OCI-LY1 (cell line): ENCODE results near the gene RGS7.
"Not testable (repeated sequence)": the region's sequence is repeated elsewhere in the genome, so short reads cannot be mapped to it uniquely, and the experiment has no call there.

ENCODE experiments used
- H2AFZ ChIP-seq: fragments of 200-600 bp; sonication (generic), shearing (Covaris generic); 2 replicates; pipeline ENCODE4 v1.6.0; 2014; ENCODE audit warnings: antibody characterized with exemption, mild to moderate bottlenecking, low read length
- H3F3A ChIP-seq: fragments of 200-600 bp; sonication (generic), shearing (Covaris generic); 2 replicates; pipeline ENCODE4 v1.6.0; 2014; ENCODE audit warnings: mild to moderate bottlenecking, antibody characterized with exemption, low read length, moderate library complexity; ENCODE audit not compliant: insufficient read depth
- H3K27ac ChIP-seq: fragments of 200-600 bp; sonication (generic); 2 replicates; pipeline ENCODE4 v1.5.1; 2014; ENCODE audit warnings: low read length, mixed run types, mild to moderate bottlenecking, low read depth; ENCODE audit not compliant: poor library complexity, severe bottlenecking
- H3K27me3 ChIP-seq: fragments of 200-600 bp; sonication (generic); 2 replicates; pipeline ENCODE4 v1.6.0; 2014; ENCODE audit warnings: antibody characterized with exemption, mild to moderate bottlenecking, low read length, moderate library complexity; ENCODE audit not compliant: insufficient read depth
- H3K36me3 ChIP-seq: fragments of 200-600 bp; sonication (generic); 2 replicates; pipeline ENCODE4 v1.6.1; 2014; ENCODE audit warnings: mild to moderate bottlenecking, antibody characterized with exemption, low read length, moderate library complexity, mixed read lengths; ENCODE audit not compliant: insufficient read depth
- H3K4me1 ChIP-seq: fragments of 200-600 bp; sonication (generic); 2 replicates; pipeline ENCODE4 v1.5.1; 2014; ENCODE audit warnings: mild to moderate bottlenecking, low read length, moderate library complexity; ENCODE audit not compliant: insufficient read depth, severe bottlenecking
- H3K4me2 ChIP-seq: fragments of 200-600 bp; sonication (generic), shearing (Covaris generic); 2 replicates; pipeline ENCODE4 v1.6.1; 2014; ENCODE audit warnings: low read length
- H3K4me3 ChIP-seq: fragments of 200-600 bp; sonication (generic); 2 replicates; pipeline ENCODE4 v1.5.1; 2014; ENCODE audit warnings: low read length, low read depth, mild to moderate bottlenecking, mixed read lengths; ENCODE audit not compliant: poor library complexity, severe bottlenecking
- H3K79me2 ChIP-seq: fragments of 200-600 bp; shearing (Covaris generic); 2 replicates; pipeline ENCODE4 v1.6.1; 2016; ENCODE audit warnings: mixed run types, low read length, mixed read lengths; ENCODE audit not compliant: insufficient read depth
- H3K9ac ChIP-seq: fragments of 200-600 bp; sonication (generic), shearing (Covaris generic); 2 replicates; pipeline ENCODE4 v1.6.1; 2014; ENCODE audit warnings: mild to moderate bottlenecking, low read length, mixed read lengths
- H3K9me2 ChIP-seq: fragments of 200-600 bp; sonication (generic), shearing (Covaris generic); 2 replicates; pipeline ENCODE4 v1.6.1; 2014; ENCODE audit warnings: low read depth, mild to moderate bottlenecking, low read length, mixed read lengths
- H3K9me3 ChIP-seq: fragments of 200-600 bp; shearing (Covaris generic); 2 replicates; pipeline ENCODE4 v1.6.1; 2014; ENCODE audit warnings: low read length, mixed read lengths
- H4K20me1 ChIP-seq: fragments of 200-600 bp; sonication (generic), shearing (Covaris generic); 2 replicates; pipeline ENCODE4 v1.6.0; 2016; ENCODE audit warnings: mild to moderate bottlenecking, low read length; ENCODE audit not compliant: insufficient read depth
- CTCF ChIP-seq: fragments of 200-600 bp; sonication (generic), shearing (Covaris generic); IDR thresholded peaks from 2 replicates; pipeline ENCODE4 v1.5.1; 2017; ENCODE audit warnings: mild to moderate bottlenecking, antibody characterized with exemption, low read length, moderate library complexity, mixed read lengths
- EZH2 ChIP-seq: fragments of 200-600 bp; sonication (generic), shearing (Covaris generic); IDR thresholded peaks from 2 replicates; pipeline ENCODE4 v1.8.0; 2017; ENCODE audit warnings: borderline replicate concordance, mixed run types, mild to moderate bottlenecking, antibody characterized with exemption, low read length, moderate library complexity, mixed read lengths

Gene RGS7

GRCh38 chr1:240737298-240737697 is 619.7 kb downstream of the RGS7 start:
- Histone ChIP-seq H3K27ac (no peak overlapping the region), H3K9me2 (no peaks in the 10 kb centered on the region), H3K4me1 (no peaks in the 10 kb centered on the region), H3F3A (no peaks in the 10 kb centered on the region), H3K36me3 (no peaks in the 10 kb centered on the region), H3K4me2 (no peak overlapping the region), H3K79me2 (no peaks in the 10 kb centered on the region), H3K9me3 (no peaks in the 10 kb centered on the region), H3K9ac (no peak overlapping the region), H2AFZ (no peak overlapping the region), H3K4me3 (no peak overlapping the region), H3K27me3 (no peaks in the 10 kb centered on the region), H4K20me1 (no peaks in the 10 kb centered on the region)
- TF ChIP-seq EZH2 (no peak), CTCF (no peak)

GRCh38 chr1:240734705-240735104 is 622.3 kb downstream of the RGS7 start:
- not testable (repeated sequence) for H3K27ac ChIP-seq, H3K9me3 ChIP-seq, H3K9ac ChIP-seq, H3K36me3 ChIP-seq, H4K20me1 ChIP-seq, H3K9me2 ChIP-seq, H3F3A ChIP-seq, H3K4me2 ChIP-seq, H2AFZ ChIP-seq, H3K27me3 ChIP-seq, H3K4me3 ChIP-seq, H3K79me2 ChIP-seq, H3K4me1 ChIP-seq

GRCh38 chr1:240734001-240734400 is 623.0 kb downstream of the RGS7 start:
- H3K9me3 ChIP-seq = no peaks in the 10 kb centered on the region
- no peak overlapping the region for H3K9ac ChIP-seq
- H2AFZ ChIP-seq = no peak overlapping the region
- H3K4me2 ChIP-seq = no peak overlapping the region
- no peaks in the 10 kb centered on the region for H3K79me2 ChIP-seq
- H3K36me3 ChIP-seq = no peaks in the 10 kb centered on the region
- no peaks in the 10 kb centered on the region for H3K27me3 ChIP-seq
- H3F3A ChIP-seq = no peaks in the 10 kb centered on the region
- H3K9me2 ChIP-seq = no peaks in the 10 kb centered on the region
- H3K27ac ChIP-seq = no peak overlapping the region
- no peaks in the 10 kb centered on the region for H3K4me1 ChIP-seq
- TF ChIP-seq EZH2 = no peak
- no peak for TF ChIP-seq CTCF
- H4K20me1 ChIP-seq = no peaks in the 10 kb centered on the region
- H3K4me3 ChIP-seq = no peak overlapping the region

GRCh38 chr1:240732390-240732789 is 624.6 kb downstream of the RGS7 start:
- H3K36me3 ChIP-seq = no peaks in the 10 kb centered on the region
- H3K9me3 ChIP-seq = no peaks in the 10 kb centered on the region
- no peaks in the 10 kb centered on the region for H3F3A ChIP-seq
- no peak overlapping the region for H3K4me3 ChIP-seq
- no peak overlapping the region for H2AFZ ChIP-seq
- H3K9ac ChIP-seq = no peak overlapping the region
- no peaks in the 10 kb centered on the region for H3K4me1 ChIP-seq
- H3K9me2 ChIP-seq = no peaks in the 10 kb centered on the region
- H4K20me1 ChIP-seq = no peaks in the 10 kb centered on the region
- no peak overlapping the region for H3K4me2 ChIP-seq
- TF ChIP-seq CTCF = peak; percentile 64
- TF ChIP-seq EZH2 = no peak
- H3K79me2 ChIP-seq = no peaks in the 10 kb centered on the region
- H3K27ac ChIP-seq = no peak overlapping the region
- no peaks in the 10 kb centered on the region for H3K27me3 ChIP-seq
